CD4-positive, alpha-beta memory T cell (primary cell): ENCODE data around the gene LRRK1. TPM values are rescaled to one million over a fixed set of nuclear protein-coding genes. Genes with fewer than 3 reads are reported as not detected.

Experiments used
- CTCF ChIA-PET: fragments of 350-600 bp; sonication (Branson Sonifier 250); formaldehyde crosslinking; loops from one replicate; lab custom pipeline; 2021; ENCODE audit warnings: inconsistent platforms; ENCODE audit not compliant: partially characterized antibody; lab: Charles Lee
- POLR2A ChIA-PET: fragments of 350-600 bp; sonication (Branson Sonifier 250); formaldehyde crosslinking; loops from one replicate; lab custom pipeline; 2021; ENCODE audit not compliant: partially characterized antibody; lab: Charles Lee
- DNase-seq, 5 donors: peaks; one replicate each; pipeline versions ENCODE4 v3.0.0 to v3.0.0-alpha.2; 2020 to 2022; ENCODE audit warnings: mixed read lengths in 1 of 5
- H3K27ac ChIP-seq: one replicate; pipeline ENCODE4 v1.7.0; 2013; ENCODE audit warnings: low read depth, low read length
- H3K27me3 ChIP-seq: 2 replicates; pipeline ENCODE4 v1.7.0; 2013; ENCODE audit warnings: mild to moderate bottlenecking, low read length, moderate library complexity; ENCODE audit not compliant: insufficient read depth
- H3K36me3 ChIP-seq: 2 replicates; pipeline ENCODE4 v1.7.0; 2013; ENCODE audit warnings: mild to moderate bottlenecking, low read length, moderate library complexity; ENCODE audit not compliant: insufficient read depth
- H3K4me1 ChIP-seq: 2 replicates; pipeline ENCODE4 v1.7.0; 2013; ENCODE audit warnings: mild to moderate bottlenecking, low read length, moderate library complexity; ENCODE audit not compliant: insufficient read depth
- H3K4me3 ChIP-seq, 2 donors: one replicate each; pipeline ENCODE4 v1.7.0; 2013; ENCODE audit warnings: low read length in 2 of 2, mild to moderate bottlenecking in 1 of 2
- H3K9me3 ChIP-seq, 2 donors: one replicate each; pipeline ENCODE4 v1.7.0; 2013; ENCODE audit warnings: low read length in 2 of 2, control low read depth in 1 of 2; ENCODE audit not compliant: control insufficient read depth in 1 of 2
- H3K27ac Mint-ChIP-seq, 7 donors: one replicate each; pipeline ENCODE4 v1.8.0; 2020 to 2021; ENCODE audit warnings: mixed read lengths in 7 of 7, mild to moderate bottlenecking in 6 of 7, inconsistent platforms in 3 of 7, moderate library complexity in 3 of 7
- H3K27me3 Mint-ChIP-seq, 2 donors: one replicate each; pipeline ENCODE4 v1.8.0; 2020 to 2021; ENCODE audit warnings: mixed read lengths in 2 of 2
- H3K36me3 Mint-ChIP-seq, 2 donors: one replicate each; pipeline ENCODE4 v1.8.0; 2020 to 2021; ENCODE audit warnings: mixed read lengths in 2 of 2, inconsistent platforms in 1 of 2, mild to moderate bottlenecking in 1 of 2
- H3K4me1 Mint-ChIP-seq, 4 donors: one replicate each; pipeline ENCODE4 v1.8.0; 2020 to 2021; ENCODE audit warnings: mixed read lengths in 4 of 4, mild to moderate bottlenecking in 1 of 4
- H3K4me3 Mint-ChIP-seq, 8 donors: one replicate each; pipeline ENCODE4 v1.8.0; 2020 to 2021; ENCODE audit warnings: mixed read lengths in 8 of 8, mild to moderate bottlenecking in 7 of 8, moderate library complexity in 6 of 8, inconsistent platforms in 3 of 8
- H3K9me3 Mint-ChIP-seq, 8 donors: one replicate each; pipeline ENCODE4 v1.8.0; 2020 to 2021; ENCODE audit warnings: mixed read lengths in 8 of 8, mild to moderate bottlenecking in 5 of 8, inconsistent platforms in 3 of 8, moderate library complexity in 1 of 8
- intact Hi-C: fragments of 100-400 bp; cut with micrococcal nuclease; formaldehyde crosslinking; loops from one replicate; pipeline ENCODE4 v1.15.1; 2023
- polyA plus RNA-seq, 2 donors: library from polyadenylated mRNA; unstranded; fragments of 300-500 nt; fragmentation: Illumina TruSeq; gene quantifications; one replicate each; pipeline ENCODE4 v1.2.3, GENCODE V29; 2021
- total RNA-seq, 2 experiments: library from RNA; stranded (reverse); gene quantifications; one replicate each; pipeline ENCODE4 v1.2.3, GENCODE V29; 2021

LRRK1 gene
- total and polyA plus RNA-seq, 4 experiments from 2014 or later: 0.50 to 0.58 (median 0.53) TPM; not detected in 1

DNA sequence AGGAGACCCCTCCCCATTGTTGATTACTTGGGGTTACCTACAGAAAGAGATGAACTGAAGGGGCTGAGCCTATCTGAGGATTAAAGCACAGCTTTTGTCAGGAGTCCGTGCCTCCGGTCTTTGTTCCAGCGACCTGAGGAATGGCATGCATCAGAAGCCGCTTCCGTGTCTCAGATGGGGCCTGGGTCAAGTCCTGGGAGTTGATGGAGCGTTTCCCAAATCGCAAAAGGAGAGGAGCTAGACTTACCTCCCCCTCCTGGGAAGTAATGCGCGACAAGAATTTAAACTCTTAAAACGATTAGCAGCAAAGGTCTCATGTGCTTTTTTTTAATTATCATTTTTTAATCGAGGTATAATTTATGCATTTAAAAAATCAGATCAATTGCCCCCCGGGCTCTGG lies 40.5 kb upstream of the LRRK1 start:
- intact Hi-C loops: no loop called here
- no peaks in the 10 kb centered on the region for H3K9me3 ChIP-seq
- no peaks in the 10 kb centered on the region for H3K36me3 ChIP-seq
- H3K36me3 Mint-ChIP-seq: no peaks in the 10 kb centered on the region
- peaks cover 2 to 19% (median 10%) of the 10 kb centered on the region in 4 donors for H3K4me1 Mint-ChIP-seq
- H3K4me1 ChIP-seq: no peaks in the 10 kb centered on the region
- H3K9me3 Mint-ChIP-seq: no peaks in the 10 kb centered on the region
- H3K27ac Mint-ChIP-seq: no peak overlapping the region
- DNase-seq: no peak
- ChIA-PET POLR2A (no interaction called here), CTCF (no interaction called here)
- peaks cover 8% of the 10 kb centered on the region for H3K27me3 ChIP-seq
- H3K27me3 Mint-ChIP-seq: peaks cover 42 to 46% of the 10 kb centered on the region in 2 donors
- no peak overlapping the region for H3K27ac ChIP-seq
- peak overlapping the region; percentile 49 to 81 (median 69) for H3K4me3 Mint-ChIP-seq
- no peak overlapping the region for H3K4me3 ChIP-seq

DNA sequence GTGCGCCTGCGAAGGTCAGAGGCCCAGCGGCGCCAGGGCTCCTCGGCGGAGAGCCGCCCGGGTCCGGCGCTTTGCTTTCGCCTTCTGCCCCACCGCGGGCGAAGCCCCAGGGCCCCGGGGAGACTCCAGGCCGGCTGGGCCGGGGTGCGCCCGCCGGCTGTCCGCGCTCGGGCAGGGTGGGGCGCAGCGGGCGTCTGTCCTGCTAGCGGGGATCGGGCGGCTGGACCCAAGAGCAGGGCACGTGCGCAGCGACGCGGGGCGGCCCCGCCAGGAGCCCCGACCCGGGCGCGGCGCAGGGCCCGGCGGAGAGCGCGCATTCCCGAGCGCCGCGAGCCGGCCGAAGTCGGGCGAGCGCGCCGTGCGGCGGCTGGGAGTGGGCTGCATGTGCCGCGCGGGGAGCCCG lies 40.1 kb upstream of the LRRK1 start:
- ChIA-PET CTCF (no interaction called here), POLR2A (no interaction called here)
- DNase-seq: no peak
- Histone ChIP-seq H3K4me3 (no peak overlapping the region), H3K4me1 (no peaks in the 10 kb centered on the region), H3K27me3 (peaks cover 8% of the 10 kb centered on the region), H3K9me3 (no peaks in the 10 kb centered on the region), H3K27ac (no peak overlapping the region), H3K36me3 (no peaks in the 10 kb centered on the region)
- intact Hi-C loops: no loop called here
- H3K36me3 Mint-ChIP-seq: no peaks in the 10 kb centered on the region
- peaks cover 45 to 48% of the 10 kb centered on the region in 2 donors for H3K27me3 Mint-ChIP-seq
- no peak overlapping the region for H3K27ac Mint-ChIP-seq
- peak overlapping the region in 3 of 8 donors; percentile 55 to 73 (median 67) for H3K4me3 Mint-ChIP-seq
- peaks cover 2 to 19% (median 10%) of the 10 kb centered on the region in 4 donors for H3K4me1 Mint-ChIP-seq
- H3K9me3 Mint-ChIP-seq: no peaks in the 10 kb centered on the region

DNA sequence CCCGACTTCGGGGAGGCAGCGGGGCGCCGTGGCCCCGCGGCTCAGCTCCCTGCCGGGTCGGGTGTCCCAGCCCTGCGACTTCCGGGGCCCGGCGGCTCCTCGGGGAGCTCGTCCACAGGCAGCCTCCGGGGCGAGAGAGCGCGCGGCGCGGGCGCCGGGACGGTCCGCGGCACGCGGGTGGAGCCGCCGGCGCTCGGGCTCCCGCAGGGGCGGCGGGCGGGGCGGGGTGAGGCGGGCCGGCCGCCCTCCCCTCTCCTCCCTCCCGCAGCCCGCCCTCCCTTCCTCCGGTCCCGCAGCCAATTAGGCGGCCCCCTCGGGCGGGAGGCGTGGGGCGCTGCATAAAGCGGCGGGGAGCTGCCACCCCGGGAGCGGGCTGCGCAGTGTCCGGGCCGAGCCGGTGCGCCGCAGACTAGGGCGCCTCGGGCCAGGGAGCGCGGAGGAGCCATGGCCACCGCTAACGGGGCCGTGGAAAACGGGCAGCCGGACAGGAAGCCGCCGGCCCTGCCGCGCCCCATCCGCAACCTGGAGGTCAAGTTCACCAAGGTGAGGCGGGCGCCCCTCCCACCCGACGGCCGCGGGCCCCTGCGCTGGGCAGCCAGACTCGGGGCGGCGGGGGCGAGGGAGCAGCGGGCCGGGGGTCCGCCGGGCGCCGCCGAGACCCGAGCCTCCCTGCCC lies 39.6 kb upstream of the LRRK1 start, which contains the start of gene ALDH1A3:
ALDH1A3 (plus strand) TSS at position 368 of the 675 bp plus-strand sequence; CDS start at position 445, 77 bp downstream.
- POLR2A ChIA-PET: no interaction called here
- Histone ChIP-seq H3K27ac (no peak within 1 kb of the TSS), H3K4me3 (no peak within 1 kb of the TSS), H3K9me3 (no peaks in the 10 kb centered on the region), H3K27me3 (peaks cover 8% of the 10 kb centered on the region), H3K4me1 (no peaks in the 10 kb centered on the region), H3K36me3 (no peaks in the 10 kb centered on the region)
- Mint-ChIP-seq H3K4me1 (peaks cover 2 to 19% (median 10%) of the 10 kb centered on the region in 4 donors), H3K27ac (no peak within 1 kb of the TSS), H3K36me3 (no peaks in the 10 kb centered on the region), H3K27me3 (peaks cover 48 to 49% of the 10 kb centered on the region in 2 donors), H3K4me3 (peak within 1 kb of the TSS; percentile 49 to 81 (median 69)), H3K9me3 (no peaks in the 10 kb centered on the region)
- intact Hi-C loops: no loop called here
- no peak for DNase-seq
- CTCF ChIA-PET: no interaction called here

DNA sequence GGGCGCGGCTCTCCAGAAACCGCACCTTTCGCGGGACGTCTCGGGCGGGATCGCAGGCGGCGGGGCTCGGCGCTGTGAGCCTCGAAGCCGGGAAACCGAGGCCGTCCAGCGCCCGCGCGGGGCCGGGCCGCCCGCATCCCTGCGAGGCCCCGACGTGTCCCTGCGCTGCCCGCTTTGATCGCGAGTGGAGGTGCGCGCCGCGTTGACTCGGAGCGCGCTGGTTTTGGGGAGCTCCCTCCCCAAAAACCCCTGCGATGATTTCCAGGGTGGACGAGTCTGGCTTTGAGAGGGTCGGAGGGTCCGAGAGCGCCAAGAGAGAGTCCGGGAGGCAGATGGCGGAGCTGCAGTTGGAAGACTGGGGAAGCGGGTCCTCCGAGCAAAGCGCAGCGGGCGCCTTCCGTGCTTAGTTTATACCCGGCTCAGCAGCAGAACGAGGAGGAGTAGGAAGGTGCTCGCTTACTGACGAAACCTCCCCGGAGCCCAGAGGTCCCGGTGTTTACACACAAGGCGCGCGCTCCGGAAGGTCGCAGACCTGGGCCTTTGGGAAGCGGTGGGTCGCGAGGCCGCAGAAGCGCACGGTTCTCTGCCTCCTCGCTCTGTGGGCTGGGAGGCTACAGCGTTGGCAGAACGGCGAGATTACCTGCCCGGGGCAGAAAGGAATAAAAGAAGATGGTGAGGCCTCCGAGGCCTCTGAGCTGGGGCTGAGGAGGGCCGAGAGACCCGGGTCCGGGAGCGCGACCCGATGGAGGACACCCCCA lies 38.8 kb upstream of the LRRK1 start:
- Histone ChIP-seq H3K27me3 (peaks cover 8% of the 10 kb centered on the region), H3K9me3 (no peaks in the 10 kb centered on the region), H3K36me3 (no peaks in the 10 kb centered on the region), H3K4me1 (no peaks in the 10 kb centered on the region), H3K4me3 (no peak overlapping the region), H3K27ac (no peak overlapping the region)
- Mint-ChIP-seq H3K27me3 (peaks cover 51 to 53% of the 10 kb centered on the region in 2 donors), H3K36me3 (no peaks in the 10 kb centered on the region), H3K27ac (peak overlapping the region in 1 of 7 donors; percentile 30), H3K4me3 (peak overlapping the region in 4 of 8 donors; percentile 33 to 63 (median 56)), H3K9me3 (no peaks in the 10 kb centered on the region), H3K4me1 (peaks cover 2 to 19% (median 10%) of the 10 kb centered on the region in 4 donors)
- ChIA-PET POLR2A (no interaction called here), CTCF (no interaction called here)
- DNase-seq: no peak
- intact Hi-C loops: no loop called here

DNA sequence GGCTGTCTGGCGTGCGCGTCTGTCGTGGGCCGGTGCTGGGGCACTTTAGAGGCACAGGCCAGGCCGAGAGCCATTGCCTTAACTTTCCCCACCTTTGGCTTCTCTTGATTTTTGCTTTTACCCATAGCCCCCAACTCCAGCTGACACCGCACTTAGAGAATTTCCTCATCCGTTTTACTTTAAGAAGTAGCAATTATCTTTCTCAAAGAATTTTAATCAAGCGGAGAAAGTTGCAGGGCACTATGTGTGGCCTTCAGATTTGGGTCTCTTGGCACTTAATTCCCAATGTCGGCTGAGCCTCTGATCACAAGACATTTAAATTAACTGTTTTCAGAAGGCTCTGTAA lies 38.3 kb upstream of the LRRK1 start:
- Histone ChIP-seq H3K27me3 (peaks cover 8% of the 10 kb centered on the region), H3K9me3 (no peaks in the 10 kb centered on the region), H3K4me1 (no peaks in the 10 kb centered on the region), H3K4me3 (no peak overlapping the region), H3K27ac (no peak overlapping the region), H3K36me3 (no peaks in the 10 kb centered on the region)
- ChIA-PET POLR2A (no interaction called here), CTCF (no interaction called here)
- Mint-ChIP-seq H3K9me3 (no peaks in the 10 kb centered on the region), H3K27me3 (peaks cover 51 to 54% of the 10 kb centered on the region in 2 donors), H3K4me3 (peak overlapping the region in 6 of 8 donors; percentile 26 to 63 (median 49)), H3K36me3 (no peaks in the 10 kb centered on the region), H3K4me1 (peaks cover 2 to 19% (median 10%) of the 10 kb centered on the region in 4 donors), H3K27ac (peak overlapping the region in 1 of 7 donors; percentile 30)
- intact Hi-C loops: no loop called here
- DNase-seq: no peak

DNA sequence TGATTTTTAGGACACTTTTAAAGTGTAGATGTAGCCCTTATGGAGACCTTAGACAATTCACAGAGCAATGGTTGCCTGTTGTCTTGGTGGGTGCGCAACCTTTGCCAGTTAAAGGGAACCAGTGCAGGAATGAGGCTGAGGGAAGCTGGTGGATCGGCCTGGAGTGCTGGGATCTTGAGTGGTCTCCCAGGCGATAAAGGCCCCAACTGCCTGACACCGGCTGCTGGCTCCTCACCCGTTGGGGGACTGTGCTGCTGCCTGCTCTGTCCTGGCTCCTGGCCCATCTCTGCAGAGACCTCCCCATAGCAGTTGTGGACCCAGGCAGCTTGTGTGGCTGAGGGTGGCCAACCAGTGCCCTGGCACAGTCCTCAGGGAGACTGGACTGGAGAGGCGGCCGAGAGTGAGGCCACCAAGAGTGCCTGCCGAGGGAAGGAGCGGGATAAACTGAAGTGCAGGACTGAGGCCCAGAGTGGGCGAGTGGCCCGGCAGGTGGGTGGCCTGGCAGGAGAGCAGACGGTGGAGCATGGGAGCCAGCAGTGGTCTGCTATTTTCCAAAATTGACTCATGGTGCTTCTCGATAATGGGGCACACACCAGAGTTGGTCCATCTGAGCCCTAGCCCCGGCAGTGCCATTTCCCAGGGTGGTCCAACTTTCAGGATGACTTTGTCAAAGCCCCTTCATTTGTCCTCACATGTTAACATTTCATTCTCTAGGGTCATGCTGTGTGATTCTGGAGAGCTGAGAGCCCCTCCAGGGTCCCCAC lies 37.4 kb upstream of the LRRK1 start:
- H3K4me1 Mint-ChIP-seq: peaks cover 2 to 19% (median 10%) of the 10 kb centered on the region in 4 donors
- intact Hi-C loops: no loop called here
- peaks cover 8% of the 10 kb centered on the region for H3K27me3 ChIP-seq
- peak overlapping the region in 1 of 8 donors; percentile 16 for H3K4me3 Mint-ChIP-seq
- no peak overlapping the region for H3K27ac ChIP-seq
- ChIA-PET CTCF (no interaction called here), POLR2A (no interaction called here)
- H3K36me3 ChIP-seq: no peaks in the 10 kb centered on the region
- peaks cover 50 to 53% of the 10 kb centered on the region in 2 donors for H3K27me3 Mint-ChIP-seq
- H3K9me3 Mint-ChIP-seq: no peaks in the 10 kb centered on the region
- no peaks in the 10 kb centered on the region for H3K36me3 Mint-ChIP-seq
- DNase-seq: no peak
- H3K4me1 ChIP-seq: no peaks in the 10 kb centered on the region
- H3K4me3 ChIP-seq: no peak overlapping the region
- H3K27ac Mint-ChIP-seq: no peak overlapping the region
- no peaks in the 10 kb centered on the region for H3K9me3 ChIP-seq

DNA sequence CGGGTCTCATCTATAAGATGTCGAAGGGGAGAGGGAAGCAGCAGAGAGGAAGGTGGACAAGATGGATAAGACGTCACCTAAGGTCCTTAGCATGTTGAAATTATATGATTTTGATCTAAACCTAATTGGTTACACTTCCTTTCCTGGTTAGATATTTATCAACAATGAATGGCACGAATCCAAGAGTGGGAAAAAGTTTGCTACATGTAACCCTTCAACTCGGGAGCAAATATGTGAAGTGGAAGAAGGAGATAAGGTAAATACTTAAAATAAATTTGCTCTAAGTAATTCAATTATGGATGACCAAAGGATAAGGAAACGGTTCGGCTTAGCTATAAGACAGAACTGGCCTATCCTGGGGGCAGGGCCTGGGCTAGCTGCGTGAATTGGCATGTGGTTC lies 34.0 kb upstream of the LRRK1 start:
- no peaks in the 10 kb centered on the region for H3K36me3 ChIP-seq
- peaks cover 49 to 54% of the 10 kb centered on the region in 2 donors for H3K27me3 Mint-ChIP-seq
- H3K9me3 ChIP-seq: no peaks in the 10 kb centered on the region
- H3K27ac ChIP-seq: no peak overlapping the region
- POLR2A ChIA-PET: no interaction called here
- no peak overlapping the region for H3K4me3 Mint-ChIP-seq
- H3K9me3 Mint-ChIP-seq: no peaks in the 10 kb centered on the region
- H3K4me1 ChIP-seq: no peaks in the 10 kb centered on the region
- intact Hi-C loops: no loop called here
- CTCF ChIA-PET: no interaction called here
- no peaks in the 10 kb centered on the region for H3K36me3 Mint-ChIP-seq
- H3K27me3 ChIP-seq: peaks cover 12% of the 10 kb centered on the region
- no peak overlapping the region for H3K4me3 ChIP-seq
- H3K4me1 Mint-ChIP-seq: peaks cover 2 to 12% (median 9%) of the 10 kb centered on the region in 4 donors
- H3K27ac Mint-ChIP-seq: no peak overlapping the region
- DNase-seq: no peak
